DMS79 treated with DMSO at 0.1 percent for 48 hours (cell line): ENCODE data around the gene MBD1.
"Not testable (repeated sequence)": the region's sequence is repeated elsewhere in the genome, so short reads cannot be mapped to it uniquely, and the experiment has no call there.

Experiments used
- DNase-seq: peaks from one replicate; lab custom pipeline; 2025; lab: John Stamatoyannopoulos, UW

The MBD1 gene

GRCh38 chr18:50281295-50281971, at the start of gene MBD1:
MBD1 (minus strand) TSS chr18:50281523; CDS start chr18:50279992, 1,531 bp downstream.
- peak; percentile 97 for DNase-seq

GRCh38 chr18:50330176-50330575, 48.9 kb upstream of the MBD1 start:
- no peak for DNase-seq

- no peak for DNase-seq
Observed at GRCh38 chr18:50327983-50328382, 46.7 kb upstream of the MBD1 start.

- no peak for DNase-seq
Observed at GRCh38 chr18:50320719-50321118, 39.4 kb upstream of the MBD1 start.

- DNase-seq: no peak
Observed at GRCh38 chr18:50315100-50315871, 34.0 kb upstream of the MBD1 start.

GRCh38 chr18:50313873-50314460, 32.6 kb upstream of the MBD1 start:
- DNase-seq: no peak

GRCh38 chr18:50313031-50313607, 31.8 kb upstream of the MBD1 start:
- no peak for DNase-seq

GRCh38 chr18:50312296-50313030, 31.1 kb upstream of the MBD1 start:
- DNase-seq: no peak

GRCh38 chr18:50311650-50312049, 30.3 kb upstream of the MBD1 start:
- DNase-seq: no peak

- no peak for DNase-seq
Observed at GRCh38 chr18:50310080-50310479, 28.8 kb upstream of the MBD1 start.

- not testable (repeated sequence) for DNase-seq
Observed at GRCh38 chr18:50308851-50309250, 27.5 kb upstream of the MBD1 start.

GRCh38 chr18:50307738-50308470, 26.6 kb upstream of the MBD1 start:
- DNase-seq: peak; percentile 45

- no peak for DNase-seq
Observed at GRCh38 chr18:50307400-50307737, 26.0 kb upstream of the MBD1 start.

GRCh38 chr18:50306944-50307343, 25.6 kb upstream of the MBD1 start:
- DNase-seq: no peak

- no peak for DNase-seq
Observed at GRCh38 chr18:50301074-50301473, 19.8 kb upstream of the MBD1 start.

- no peak for DNase-seq
Observed at GRCh38 chr18:50299626-50300388, 18.5 kb upstream of the MBD1 start.

GRCh38 chr18:50298443-50299284, 17.3 kb upstream of the MBD1 start:
- no peak for DNase-seq

- DNase-seq: peak; percentile 34
Observed at GRCh38 chr18:50297621-50298442, 16.5 kb upstream of the MBD1 start.

- no peak for DNase-seq
Observed at GRCh38 chr18:50293039-50293438, 11.7 kb upstream of the MBD1 start.
